ENCODE data around the gene MTHFSD. TPM values are rescaled to one million over a fixed set of nuclear protein-coding genes. Genes with fewer than 3 reads are reported as not detected.

The MTHFSD gene
- total and polyA plus RNA-seq, 2 donors (not counting 3 experiments of a cell fraction or from before 2014, with no cell fraction given): 16.7 to 21.1 TPM

DNA sequence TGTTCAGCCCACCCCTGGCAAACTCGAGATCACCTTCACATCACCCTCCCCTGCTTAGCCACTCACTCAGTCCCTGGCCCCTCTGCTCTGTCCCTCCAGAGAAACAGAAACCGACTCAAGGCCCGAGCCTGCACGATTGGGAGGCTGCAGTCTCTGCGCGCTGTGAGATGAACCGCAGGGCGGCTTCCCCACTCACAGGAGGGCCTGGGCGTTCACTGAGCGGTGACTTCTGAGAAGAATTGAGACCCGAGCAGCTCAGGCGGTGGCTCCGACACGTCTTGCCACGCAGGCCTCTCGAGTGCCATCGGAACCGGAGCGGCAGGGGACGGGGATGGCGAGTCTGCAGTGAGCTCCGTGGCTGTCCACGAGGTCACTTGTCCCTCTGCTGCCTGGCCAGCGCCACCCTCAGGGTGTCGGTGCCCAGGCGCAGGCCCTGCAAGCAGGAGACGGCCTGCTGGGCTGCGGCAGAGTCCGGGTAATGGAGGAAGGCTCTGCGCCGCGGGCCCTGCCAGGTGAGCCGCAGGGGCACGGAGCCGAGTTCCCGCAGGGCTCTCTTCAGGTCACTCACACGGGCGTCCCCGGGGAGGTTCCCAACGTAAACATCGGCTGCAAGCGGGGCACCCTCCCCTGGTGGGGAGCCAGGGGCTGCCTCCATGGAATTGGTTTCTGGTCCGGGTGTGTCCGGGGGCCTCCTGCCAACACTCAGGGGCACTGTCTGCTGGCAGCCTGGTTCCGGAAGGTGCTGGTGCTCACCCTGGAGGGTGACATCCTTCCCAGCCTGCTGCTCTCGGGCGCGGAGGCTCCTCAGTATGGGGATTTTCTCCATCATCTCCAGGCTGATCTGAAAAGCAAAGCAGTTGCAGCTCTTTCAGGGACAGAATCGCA is 23.2 kb downstream of the MTHFSD start:
- no peaks in the 10 kb centered on the region for H4K20me1 ChIP-seq (replicated peaks; ENCODE audit: control insufficient read depth, extremely low read depth, insufficient read depth, low read length)
- BruUV-seq (replicated peaks): no TSS peak
- H3K27me3 ChIP-seq (ENCODE audit: control insufficient read depth in 2 of 2, insufficient read depth in 2 of 2, low read length in 2 of 2): no peaks in the 10 kb centered on the region
- no peak overlapping the region for H3K4me3 ChIP-seq (replicated peaks in 1 of 3; ENCODE audit: insufficient read depth in 1 of 3, low read depth in 1 of 3, low read length in 3 of 3)
- no peak overlapping the region for H2AFZ ChIP-seq (ENCODE audit: low read depth, low read length)
- DNase-seq (ENCODE audit: low read depth, low spot score) (no peak), FAIRE-seq (no peak)
- no peaks in the 10 kb centered on the region for H3K9me1 ChIP-seq (replicated peaks; ENCODE audit: control insufficient read depth, extremely low read depth, insufficient read depth, low read length)
- intact Hi-C loops (cut with micrococcal nuclease): no loop called here
- ChIA-PET POLR2A (no interaction called here), CTCF (interaction anchor here (1.6 kb wide), 1 partner anchor 11 kb away, joined by 3 read pairs; no protein-coding TSS in a partner anchor)
- no peak overlapping the region for H3K27ac ChIP-seq (ENCODE audit: insufficient read depth, low read depth, low read length)
- dilution Hi-C loops (cut with MboI; ENCODE audit: extremely low pct_ligation_motif_present, low sequenced_read_pairs): no loop called here
- TF ChIP-seq, protein P1, sequence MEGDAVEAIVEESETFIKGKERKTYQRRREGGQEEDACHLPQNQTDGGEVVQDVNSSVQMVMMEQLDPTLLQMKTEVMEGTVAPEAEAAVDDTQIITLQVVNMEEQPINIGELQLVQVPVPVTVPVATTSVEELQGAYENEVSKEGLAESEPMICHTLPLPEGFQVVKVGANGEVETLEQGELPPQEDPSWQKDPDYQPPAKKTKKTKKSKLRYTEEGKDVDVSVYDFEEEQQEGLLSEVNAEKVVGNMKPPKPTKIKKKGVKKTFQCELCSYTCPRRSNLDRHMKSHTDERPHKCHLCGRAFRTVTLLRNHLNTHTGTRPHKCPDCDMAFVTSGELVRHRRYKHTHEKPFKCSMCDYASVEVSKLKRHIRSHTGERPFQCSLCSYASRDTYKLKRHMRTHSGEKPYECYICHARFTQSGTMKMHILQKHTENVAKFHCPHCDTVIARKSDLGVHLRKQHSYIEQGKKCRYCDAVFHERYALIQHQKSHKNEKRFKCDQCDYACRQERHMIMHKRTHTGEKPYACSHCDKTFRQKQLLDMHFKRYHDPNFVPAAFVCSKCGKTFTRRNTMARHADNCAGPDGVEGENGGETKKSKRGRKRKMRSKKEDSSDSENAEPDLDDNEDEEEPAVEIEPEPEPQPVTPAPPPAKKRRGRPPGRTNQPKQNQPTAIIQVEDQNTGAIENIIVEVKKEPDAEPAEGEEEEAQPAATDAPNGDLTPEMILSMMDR (IDR thresholded peaks at IDR 0.05; ENCODE audit: extremely low read depth in 1 of 2, insufficient read depth in 1 of 2, low read depth in 1 of 2, low read length in 2 of 2): no peak
- TF ChIP-seq EZH2 (IDR thresholded peaks at IDR 0.05; ENCODE audit: borderline replicate concordance, low read depth, low read length, severe bottlenecking): no peak
- TF ChIP-seq JUN (IDR thresholded peaks at IDR 0.05; ENCODE audit: borderline replicate concordance, insufficient read depth, insufficient read length, low read depth): no peak
- H3K9me3 ChIP-seq (replicated peaks; ENCODE audit: control insufficient read depth, insufficient read depth, low read length): no peaks in the 10 kb centered on the region
- H3K9ac ChIP-seq (replicated peaks; ENCODE audit: extremely low read depth, insufficient read depth, low read length): no peak overlapping the region
- H3K4me1 ChIP-seq (ENCODE audit: control insufficient read depth, extremely low read depth, insufficient read depth, low read length): no peaks in the 10 kb centered on the region
- peaks cover 0 to 6% of the 10 kb centered on the region in 2 experiments for H3K36me3 ChIP-seq (ENCODE audit: control insufficient read depth in 2 of 2, extremely low read depth in 1 of 2, insufficient read depth in 2 of 2, low read length in 2 of 2)
- H3K79me2 ChIP-seq (ENCODE audit: control insufficient read depth, insufficient read depth, low read length): no peaks in the 10 kb centered on the region
- H3K4me2 ChIP-seq (ENCODE audit: insufficient read depth, low read length): no peak overlapping the region

DNA sequence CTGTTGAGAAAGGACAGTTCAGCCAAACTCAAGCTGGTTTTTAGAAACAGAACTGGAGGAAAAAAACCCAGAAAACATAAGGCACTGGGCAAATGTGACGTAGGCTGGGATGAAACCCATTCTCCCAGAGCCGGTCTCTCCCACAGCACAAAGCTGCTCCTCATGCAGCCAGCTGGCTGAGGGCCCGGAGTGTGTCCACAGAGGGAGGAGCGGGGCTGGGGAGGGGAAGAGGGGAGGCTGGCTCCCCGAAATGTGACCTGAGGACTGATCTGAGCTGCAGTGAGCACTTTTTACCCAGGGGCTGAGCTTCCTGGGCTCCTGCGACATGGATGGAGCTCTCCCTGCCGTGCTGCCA is 23.9 kb downstream of the MTHFSD start:
- dilution Hi-C loops (cut with MboI; ENCODE audit: extremely low pct_ligation_motif_present, low sequenced_read_pairs) (no loop called here), intact Hi-C loops (cut with micrococcal nuclease) (no loop called here)
- H2AFZ ChIP-seq (ENCODE audit: low read depth, low read length): no peak overlapping the region
- no peak overlapping the region for H3K27ac ChIP-seq (ENCODE audit: insufficient read depth, low read depth, low read length)
- CTCF ChIA-PET: interaction anchor here (1.6 kb wide), 1 partner anchor 10 kb away, joined by 3 read pairs; no protein-coding TSS in a partner anchor
- no peak overlapping the region for H3K9ac ChIP-seq (replicated peaks; ENCODE audit: extremely low read depth, insufficient read depth, low read length)
- no peaks in the 10 kb centered on the region for H3K79me2 ChIP-seq (ENCODE audit: control insufficient read depth, insufficient read depth, low read length)
- no peaks in the 10 kb centered on the region for H3K9me3 ChIP-seq (replicated peaks; ENCODE audit: control insufficient read depth, insufficient read depth, low read length)
- no peaks in the 10 kb centered on the region for H3K36me3 ChIP-seq (ENCODE audit: control insufficient read depth in 2 of 2, extremely low read depth in 1 of 2, insufficient read depth in 2 of 2, low read length in 2 of 2)
- POLR2A ChIA-PET: no interaction called here
- H3K9me1 ChIP-seq (replicated peaks; ENCODE audit: control insufficient read depth, extremely low read depth, insufficient read depth, low read length): no peaks in the 10 kb centered on the region
- DNase-seq (ENCODE audit: low read depth, low spot score): no peak
- no peak overlapping the region for H3K4me2 ChIP-seq (ENCODE audit: insufficient read depth, low read length)
- BruUV-seq (replicated peaks): no TSS peak
- H3K4me3 ChIP-seq (replicated peaks in 1 of 3; ENCODE audit: insufficient read depth in 1 of 3, low read depth in 1 of 3, low read length in 3 of 3): no peak overlapping the region
- H3K4me1 ChIP-seq (ENCODE audit: control insufficient read depth, extremely low read depth, insufficient read depth, low read length): no peaks in the 10 kb centered on the region
- H3K27me3 ChIP-seq (ENCODE audit: control insufficient read depth in 2 of 2, insufficient read depth in 2 of 2, low read length in 2 of 2): no peaks in the 10 kb centered on the region
- no peak for TF ChIP-seq POLR2A (IDR thresholded peaks at IDR 0.05; ENCODE audit: low read depth, low read length)
- TF ChIP-seq GATA2 (IDR thresholded peaks at IDR 0.05; ENCODE audit: insufficient read depth, insufficient read length, low read depth, low read length): no peak
- no peak for FAIRE-seq
- no peaks in the 10 kb centered on the region for H4K20me1 ChIP-seq (replicated peaks; ENCODE audit: control insufficient read depth, extremely low read depth, insufficient read depth, low read length)
